IMR-90 (cell line): ENCODE measurements around the gene ATXN1.

Experiments
- POLR2A ChIP-seq: IDR thresholded peaks from 2 replicates; pipeline ENCODE4 v1.6.1; 2012; ENCODE audit warnings: mild to moderate bottlenecking, low read depth, low read length
- RAD21 ChIP-seq: IDR thresholded peaks from 2 replicates; pipeline ENCODE4 v1.6.1; 2012; ENCODE audit warnings: low read length, improper control_type of control experiment
- RFX5 ChIP-seq: IDR thresholded peaks from 2 replicates; pipeline ENCODE4 v1.8.0; 2012; ENCODE audit warnings: low read depth, mild to moderate bottlenecking, low read length, moderate library complexity
- TF ChIP-seq, protein P1 (sequence below): conservative IDR thresholded peaks from 2 replicates; pipeline ENCODE4 v1.5.1; 2012; ENCODE audit warnings: mild to moderate bottlenecking, low read depth, low read length, improper control_type of control experiment
- TF ChIP-seq, protein P2 (sequence below): fragments of 150-350 bp; IDR thresholded peaks from 2 replicates; pipeline ENCODE4 v1.6.1; 2016; ENCODE audit warnings: low read depth, mild to moderate bottlenecking, low read length, moderate library complexity, borderline replicate concordance

DNA sequence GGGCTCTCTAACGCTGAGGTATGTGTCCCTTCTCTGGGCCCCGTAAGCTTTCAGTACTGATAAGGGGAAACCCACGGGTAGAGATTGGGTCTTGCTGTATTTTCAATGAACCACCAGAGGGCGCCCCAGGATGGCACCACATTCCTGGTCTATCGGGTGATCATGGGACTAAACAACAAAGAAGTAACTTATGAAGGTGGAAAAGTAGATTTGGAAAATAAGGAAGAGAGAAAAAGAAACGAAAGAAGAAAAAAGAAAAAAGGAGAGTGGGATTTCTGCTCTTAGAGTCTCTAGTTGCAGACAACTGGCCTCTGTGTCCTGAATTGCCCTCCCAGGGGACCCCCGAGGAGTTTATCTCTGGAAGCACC is 429.1 kb downstream of the ATXN1 start:
- TF ChIP-seq, protein P1, sequence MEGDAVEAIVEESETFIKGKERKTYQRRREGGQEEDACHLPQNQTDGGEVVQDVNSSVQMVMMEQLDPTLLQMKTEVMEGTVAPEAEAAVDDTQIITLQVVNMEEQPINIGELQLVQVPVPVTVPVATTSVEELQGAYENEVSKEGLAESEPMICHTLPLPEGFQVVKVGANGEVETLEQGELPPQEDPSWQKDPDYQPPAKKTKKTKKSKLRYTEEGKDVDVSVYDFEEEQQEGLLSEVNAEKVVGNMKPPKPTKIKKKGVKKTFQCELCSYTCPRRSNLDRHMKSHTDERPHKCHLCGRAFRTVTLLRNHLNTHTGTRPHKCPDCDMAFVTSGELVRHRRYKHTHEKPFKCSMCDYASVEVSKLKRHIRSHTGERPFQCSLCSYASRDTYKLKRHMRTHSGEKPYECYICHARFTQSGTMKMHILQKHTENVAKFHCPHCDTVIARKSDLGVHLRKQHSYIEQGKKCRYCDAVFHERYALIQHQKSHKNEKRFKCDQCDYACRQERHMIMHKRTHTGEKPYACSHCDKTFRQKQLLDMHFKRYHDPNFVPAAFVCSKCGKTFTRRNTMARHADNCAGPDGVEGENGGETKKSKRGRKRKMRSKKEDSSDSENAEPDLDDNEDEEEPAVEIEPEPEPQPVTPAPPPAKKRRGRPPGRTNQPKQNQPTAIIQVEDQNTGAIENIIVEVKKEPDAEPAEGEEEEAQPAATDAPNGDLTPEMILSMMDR, result peak; percentile 94
- TF ChIP-seq RAD21 (peak; percentile 93), RFX5 (no peak), POLR2A (no peak)
- TF ChIP-seq, protein P2, sequence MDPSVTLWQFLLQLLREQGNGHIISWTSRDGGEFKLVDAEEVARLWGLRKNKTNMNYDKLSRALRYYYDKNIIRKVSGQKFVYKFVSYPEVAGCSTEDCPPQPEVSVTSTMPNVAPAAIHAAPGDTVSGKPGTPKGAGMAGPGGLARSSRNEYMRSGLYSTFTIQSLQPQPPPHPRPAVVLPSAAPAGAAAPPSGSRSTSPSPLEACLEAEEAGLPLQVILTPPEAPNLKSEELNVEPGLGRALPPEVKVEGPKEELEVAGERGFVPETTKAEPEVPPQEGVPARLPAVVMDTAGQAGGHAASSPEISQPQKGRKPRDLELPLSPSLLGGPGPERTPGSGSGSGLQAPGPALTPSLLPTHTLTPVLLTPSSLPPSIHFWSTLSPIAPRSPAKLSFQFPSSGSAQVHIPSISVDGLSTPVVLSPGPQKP, result no peak
